Gastroesophageal sphincter (tissue), 3 donors: Measurements from ENCODE around the gene EHD1.
"Not testable (repeated sequence)": the region's sequence is repeated elsewhere in the genome, so short reads cannot be mapped to it uniquely, and the experiment has no call there.

ENCODE experiments used
- CTCF ChIP-seq, 4 experiments: fragments of 200-600 bp in 2 of 4; fragments of 450-650 bp in 2 of 4; sonication (generic) in 1 of 4; IDR thresholded peaks; one replicate each; pipeline ENCODE4 v1.5.1; 2017 to 2019; ENCODE audit warnings: antibody characterized with exemption in 4 of 4, mild to moderate bottlenecking in 2 of 4, moderate library complexity in 2 of 4
- POLR2A ChIP-seq, 2 donors: fragments of 450-650 bp; IDR thresholded peaks; one replicate each; pipeline ENCODE4 v1.6.1; 2017; ENCODE audit warnings: antibody characterized with exemption in 2 of 2, mild to moderate bottlenecking in 2 of 2, moderate library complexity in 1 of 2

GRCh38 chr11:64845776-64846129 lies 32.7 kb downstream of the EHD1 start:
- not testable (repeated sequence) for TF ChIP-seq CTCF, POLR2A (IDR thresholded peaks at IDR 0.05)
